AG04449 (cell line): ENCODE data around the gene PAQR9.
"Not testable (repeated sequence)": the region's sequence is repeated elsewhere in the genome, so short reads cannot be mapped to it uniquely, and the experiment has no call there.

ENCODE experiments used
- CTCF ChIA-PET: fragments of 350-600 bp; formaldehyde crosslinking; extraction: SDS; loops from one replicate; lab custom pipeline; 2021; ENCODE audit warnings: antibody characterized with exemption; lab: Yijun Ruan, JAX
- POLR2A ChIA-PET: fragments of 400-600, 350-600 bp; formaldehyde crosslinking; extraction: SDS; loops from one replicate; lab custom pipeline; 2020; ENCODE audit warnings: antibody characterized with exemption, inconsistent platforms; lab: Yijun Ruan, JAX
- DNase-seq: peaks from one replicate; pipeline ENCODE4 v3.0.0-alpha.2; 2010; ENCODE audit warnings: low read depth, low spot score
- H3K4me3 ChIP-seq: 2 replicates; pipeline ENCODE4 v1.5.1; 2011; ENCODE audit warnings: low read depth, mild to moderate bottlenecking, control low read depth, low read length
- CTCF ChIP-seq: IDR thresholded peaks from one replicate; pipeline ENCODE4 v1.5.1; 2011; ENCODE audit warnings: mild to moderate bottlenecking, moderate library complexity, low read length, control low read depth, inconsistent platforms; ENCODE audit not compliant: insufficient read depth; ENCODE audit errors: missing control alignments

Gene PAQR9

GRCh38 chr3:142998439-142998838 lies 35.0 kb upstream of the PAQR9 start:
- H3K4me3 ChIP-seq, result no peak overlapping the region
- POLR2A ChIA-PET, result no interaction called here
- DNase-seq, result no peak
- CTCF ChIA-PET, result interaction anchor here (1.9 to 18.0 kb wide), 4 partner anchors 8 to 411 kb away, joined by 5 to 584 read pairs (median 44); no protein-coding TSS in a partner anchor
- TF ChIP-seq CTCF, result no peak

- CTCF ChIA-PET, result interaction anchor here (0.8 to 18.0 kb wide), 10 partner anchors 10 to 410 kb away, joined by 3 to 584 read pairs (median 5); no protein-coding TSS in a partner anchor
- no peak for TF ChIP-seq CTCF
- no peak overlapping the region for H3K4me3 ChIP-seq
- POLR2A ChIA-PET, result no interaction called here
- no peak for DNase-seq
These were observed 33.9 kb upstream of the PAQR9 start for GRCh38 chr3:142997330-142997729.

GRCh38 chr3:142993958-142994442 lies 30.5 kb upstream of the PAQR9 start:
- CTCF ChIA-PET, result interaction anchor here (0.6 to 18.0 kb wide), 22 partner anchors 9 to 416 kb away, joined by 3 to 584 read pairs (median 4); no protein-coding TSS in a partner anchor
- peak; percentile 55 for TF ChIP-seq CTCF
- POLR2A ChIA-PET, result no interaction called here
- no peak for DNase-seq
- no peak overlapping the region for H3K4me3 ChIP-seq

GRCh38 chr3:142992323-142992722 lies 28.8 kb upstream of the PAQR9 start:
- DNase-seq, result no peak
- no peak overlapping the region for H3K4me3 ChIP-seq
- no peak for TF ChIP-seq CTCF
- ChIA-PET POLR2A (no interaction called here), CTCF (interaction anchor here (0.6 to 18.0 kb wide), 7 partner anchors 8 to 405 kb away, joined by 3 to 584 read pairs (median 11); no protein-coding TSS in a partner anchor)

- no peak for DNase-seq
- H3K4me3 ChIP-seq, result no peak overlapping the region
- no peak for TF ChIP-seq CTCF
- ChIA-PET POLR2A (no interaction called here), CTCF (interaction anchor here (0.8 to 18.0 kb wide), 8 partner anchors 9 to 408 kb away, joined by 3 to 584 read pairs (median 11); partner anchors contain the start of gene U2SURP)
These were observed 27.2 kb upstream of the PAQR9 start for GRCh38 chr3:142990721-142991120.

- DNase-seq, H3K4me3 ChIP-seq, POLR2A ChIA-PET: not testable (repeated sequence)
- CTCF ChIA-PET, result interaction anchor here (18.0 kb wide), 1 partner anchor 157 kb away, joined by 584 read pairs; no protein-coding TSS in a partner anchor
These were observed 25.4 kb upstream of the PAQR9 start for GRCh38 chr3:142988826-142989225.

- CTCF ChIA-PET, result interaction anchor here (0.9 to 18.0 kb wide), 15 partner anchors 9 to 403 kb away, joined by 3 to 584 read pairs (median 6); partner anchors contain the start of gene U2SURP
- POLR2A ChIA-PET, result interaction anchor here (0.6 kb wide), 1 partner anchor 39 kb away, joined by 3 read pairs; no protein-coding TSS in a partner anchor
- not testable (repeated sequence) for DNase-seq
These were observed 24.7 kb upstream of the PAQR9 start for GRCh38 chr3:142988221-142988620.

More at GRCh38 chr3:142988221-142988620, 24.7 kb upstream of the PAQR9 start:
- H3K4me3 ChIP-seq, result not testable (repeated sequence)
